ENCODE measurements around the gene RPL14. TPM values are rescaled to one million over a fixed set of nuclear protein-coding genes. Genes with fewer than 3 reads are reported as not detected.

The RPL14 gene
- polyA plus RNA-seq, 3 donors, result 316 to 377 (median 348) TPM

DNA sequence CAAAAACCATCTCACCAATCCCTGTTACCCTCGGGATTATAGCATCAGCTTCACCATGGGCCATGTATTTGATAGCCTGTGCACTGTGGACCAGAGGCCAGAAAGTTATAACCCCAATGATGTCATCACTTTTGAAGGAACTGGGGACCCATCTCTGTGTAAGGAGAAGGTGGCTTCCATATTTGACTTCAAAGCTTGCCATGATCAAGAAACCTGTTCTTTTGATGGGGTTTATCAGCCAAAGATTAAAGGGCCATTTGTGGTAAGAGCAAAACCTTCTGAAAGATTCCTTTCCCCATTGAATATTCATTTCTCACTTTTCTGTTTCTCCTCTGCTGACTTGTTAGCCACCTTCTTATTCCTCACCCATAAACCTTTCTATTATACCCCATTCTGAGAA, 34.3 kb upstream of the RPL14 start:
- Histone ChIP-seq H3K4me3 (replicated peaks in 1 of 3; ENCODE audit: low read depth in 2 of 3, low read length in 3 of 3) (no peak overlapping the region), H4K20me1 (ENCODE audit: insufficient read depth, low read length) (no peaks in the 10 kb centered on the region), H3K36me3 (replicated peaks in 1 of 2; ENCODE audit: control insufficient read depth in 1 of 2, insufficient read depth in 2 of 2, low read length in 2 of 2) (no peaks in the 10 kb centered on the region), H3K9me3 (replicated peaks in 1 of 2; ENCODE audit: control insufficient read depth in 1 of 2, insufficient read depth in 1 of 2, low read length in 2 of 2) (no peaks in the 10 kb centered on the region), H3K9ac (ENCODE audit: insufficient read depth, low read length, poor library complexity, severe bottlenecking) (no peak overlapping the region), H3K4me2 (replicated peaks; ENCODE audit: extremely low read depth, low read length, poor library complexity, severe bottlenecking) (no peak overlapping the region), H3K79me2 (ENCODE audit: insufficient read depth, low read length) (no peaks in the 10 kb centered on the region), H3K27me3 (ENCODE audit: control insufficient read depth in 2 of 2, insufficient read depth in 2 of 2, low read length in 2 of 2) (no peaks in the 10 kb centered on the region), H3K27ac (ENCODE audit: low read depth in 1 of 2, low read length in 2 of 2) (no peak overlapping the region), H3K4me1 (ENCODE audit: control insufficient read depth in 1 of 2, insufficient read depth in 2 of 2, low read length in 2 of 2) (no peaks in the 10 kb centered on the region), H2AFZ (ENCODE audit: insufficient read depth, low read depth, low read length, poor library complexity, severe bottlenecking) (no peak overlapping the region)
- peaks cover 0 to 6% of the 10 kb centered on the region in 2 donors for H3K36me3 Mint-ChIP-seq
- H3K27ac Mint-ChIP-seq, result no peak overlapping the region
- no peak overlapping the region for H3K4me3 Mint-ChIP-seq
- no peak for DNase-seq
- TF ChIP-seq, protein P1, sequence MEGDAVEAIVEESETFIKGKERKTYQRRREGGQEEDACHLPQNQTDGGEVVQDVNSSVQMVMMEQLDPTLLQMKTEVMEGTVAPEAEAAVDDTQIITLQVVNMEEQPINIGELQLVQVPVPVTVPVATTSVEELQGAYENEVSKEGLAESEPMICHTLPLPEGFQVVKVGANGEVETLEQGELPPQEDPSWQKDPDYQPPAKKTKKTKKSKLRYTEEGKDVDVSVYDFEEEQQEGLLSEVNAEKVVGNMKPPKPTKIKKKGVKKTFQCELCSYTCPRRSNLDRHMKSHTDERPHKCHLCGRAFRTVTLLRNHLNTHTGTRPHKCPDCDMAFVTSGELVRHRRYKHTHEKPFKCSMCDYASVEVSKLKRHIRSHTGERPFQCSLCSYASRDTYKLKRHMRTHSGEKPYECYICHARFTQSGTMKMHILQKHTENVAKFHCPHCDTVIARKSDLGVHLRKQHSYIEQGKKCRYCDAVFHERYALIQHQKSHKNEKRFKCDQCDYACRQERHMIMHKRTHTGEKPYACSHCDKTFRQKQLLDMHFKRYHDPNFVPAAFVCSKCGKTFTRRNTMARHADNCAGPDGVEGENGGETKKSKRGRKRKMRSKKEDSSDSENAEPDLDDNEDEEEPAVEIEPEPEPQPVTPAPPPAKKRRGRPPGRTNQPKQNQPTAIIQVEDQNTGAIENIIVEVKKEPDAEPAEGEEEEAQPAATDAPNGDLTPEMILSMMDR (IDR thresholded peaks at IDR 0.05), result no peak
- no peaks in the 10 kb centered on the region for H3K4me1 Mint-ChIP-seq
- no peaks in the 10 kb centered on the region for H3K27me3 Mint-ChIP-seq (ENCODE audit: low read depth in 3 of 3)
- WGBS (ENCODE audit: insufficient coverage), result 83% methylated on average over 1 of the region's 1 CpG
- intact Hi-C loops (cut with micrococcal nuclease), result no loop called here
- H3K9me3 Mint-ChIP-seq, result no peaks in the 10 kb centered on the region

DNA sequence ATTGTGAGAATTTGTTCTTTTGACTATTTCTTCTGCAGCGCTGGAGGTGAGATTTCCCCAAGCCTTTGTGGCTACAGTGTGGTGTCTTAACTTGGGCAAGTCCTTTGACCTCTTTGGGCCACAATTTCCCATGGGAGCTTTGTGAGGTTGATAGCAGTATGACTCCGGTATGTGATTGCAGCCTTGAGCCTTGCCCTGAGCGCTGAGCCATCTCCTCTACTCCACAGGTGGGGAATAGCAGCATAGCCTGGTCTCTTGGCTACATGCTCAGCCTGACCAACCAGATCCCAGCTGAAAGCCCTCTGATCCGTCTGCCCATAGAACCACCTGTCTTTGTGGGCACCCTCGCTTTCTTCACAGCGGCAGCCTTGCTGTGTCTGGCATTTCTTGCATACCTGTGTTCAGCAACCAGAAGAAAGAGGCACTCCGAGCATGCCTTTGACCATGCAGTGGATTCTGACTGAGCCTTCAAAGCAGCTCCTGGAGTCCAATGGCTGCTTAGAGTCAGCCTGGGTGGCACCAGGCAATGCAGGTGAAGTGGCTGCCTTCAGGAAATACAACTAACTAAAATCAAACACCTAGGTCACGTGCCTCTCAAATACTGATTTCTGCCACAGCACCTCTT, 30.0 kb upstream of the RPL14 start:
- Histone ChIP-seq H3K9ac (ENCODE audit: insufficient read depth, low read length, poor library complexity, severe bottlenecking) (no peak overlapping the region), H3K36me3 (replicated peaks in 1 of 2; ENCODE audit: control insufficient read depth in 1 of 2, insufficient read depth in 2 of 2, low read length in 2 of 2) (no peaks in the 10 kb centered on the region), H3K4me1 (ENCODE audit: control insufficient read depth in 1 of 2, insufficient read depth in 2 of 2, low read length in 2 of 2) (no peaks in the 10 kb centered on the region), H3K79me2 (ENCODE audit: insufficient read depth, low read length) (no peaks in the 10 kb centered on the region), H3K27me3 (ENCODE audit: control insufficient read depth in 2 of 2, insufficient read depth in 2 of 2, low read length in 2 of 2) (no peaks in the 10 kb centered on the region), H3K4me2 (replicated peaks; ENCODE audit: extremely low read depth, low read length, poor library complexity, severe bottlenecking) (no peak overlapping the region), H4K20me1 (ENCODE audit: insufficient read depth, low read length) (no peaks in the 10 kb centered on the region), H3K9me3 (replicated peaks in 1 of 2; ENCODE audit: control insufficient read depth in 1 of 2, insufficient read depth in 1 of 2, low read length in 2 of 2) (no peaks in the 10 kb centered on the region), H2AFZ (ENCODE audit: insufficient read depth, low read depth, low read length, poor library complexity, severe bottlenecking) (no peak overlapping the region), H3K4me3 (replicated peaks in 1 of 3; ENCODE audit: low read depth in 2 of 3, low read length in 3 of 3) (no peak overlapping the region), H3K27ac (ENCODE audit: low read depth in 1 of 2, low read length in 2 of 2) (no peak overlapping the region)
- H3K4me3 Mint-ChIP-seq, result no peak overlapping the region
- intact Hi-C loops (cut with micrococcal nuclease), result no loop called here
- WGBS (ENCODE audit: insufficient coverage), result 100% methylated on average over 6 of the region's 8 CpGs
- H3K27ac Mint-ChIP-seq, result no peak overlapping the region
- H3K9me3 Mint-ChIP-seq, result no peaks in the 10 kb centered on the region
- TF ChIP-seq, protein P1 (IDR thresholded peaks at IDR 0.05), result no peak
- H3K4me1 Mint-ChIP-seq, result no peaks in the 10 kb centered on the region
- H3K36me3 Mint-ChIP-seq, result peaks cover 0 to 5% of the 10 kb centered on the region in 2 donors
- H3K27me3 Mint-ChIP-seq (ENCODE audit: low read depth in 3 of 3), result no peaks in the 10 kb centered on the region
- no peak for DNase-seq
